ENCODE results near the gene GNG5.
"Not testable (repeated sequence)": the region's sequence is repeated elsewhere in the genome, so short reads cannot be mapped to it uniquely, and the experiment has no call there.

The GNG5 gene

GRCh38 chr1:84506002-84506728 is at the start of gene GNG5, which contains the start of gene SPATA1:
GNG5 (minus strand) TSS chr1:84506581; CDS start chr1:84506091, 490 bp downstream.
SPATA1 (plus strand) TSS chr1:84506386; CDS start chr1:84516360, 9,974 bp downstream.
- DNase-seq, result peak; percentile 98

- DNase-seq, result no peak
Observed at GRCh38 chr1:84550826-84551225, 44.4 kb upstream of the GNG5 start.

- no peak for DNase-seq
Observed at GRCh38 chr1:84541679-84542078, 35.3 kb upstream of the GNG5 start.

GRCh38 chr1:84540759-84541158 is 34.4 kb upstream of the GNG5 start:
- no peak for DNase-seq

- DNase-seq, result no peak
Observed at GRCh38 chr1:84539972-84540371, 33.6 kb upstream of the GNG5 start.

GRCh38 chr1:84538599-84538998 is 32.2 kb upstream of the GNG5 start:
- DNase-seq, result peak; percentile 14

- no peak for DNase-seq
Observed at GRCh38 chr1:84525779-84526178, 19.4 kb upstream of the GNG5 start.

GRCh38 chr1:84524590-84524989 is 18.2 kb upstream of the GNG5 start:
- no peak for DNase-seq

GRCh38 chr1:84510668-84511067 is 4.3 kb upstream of the GNG5 start:
- no peak for DNase-seq

GRCh38 chr1:84510165-84510564 is 3.8 kb upstream of the GNG5 start:
- DNase-seq, result no peak

GRCh38 chr1:84509029-84509428 is 2.6 kb upstream of the GNG5 start:
- DNase-seq, result no peak

GRCh38 chr1:84508510-84508909 is 2.1 kb upstream of the GNG5 start:
- no peak for DNase-seq

- not testable (repeated sequence) for DNase-seq
Observed at GRCh38 chr1:84507887-84508286, 1.5 kb upstream of the GNG5 start.

- no peak for DNase-seq
Observed at GRCh38 chr1:84506729-84507453, 510 bp upstream of the GNG5 start.

GRCh38 chr1:84505493-84506001 is 834 bp downstream of the GNG5 start:
- no peak for DNase-seq

- peak; percentile 43 for DNase-seq
Observed at GRCh38 chr1:84504580-84505492, 1.5 kb downstream of the GNG5 start.

- no peak for DNase-seq
Observed at GRCh38 chr1:84502927-84503326, 3.5 kb downstream of the GNG5 start.

GRCh38 chr1:84497631-84498275 is 8.6 kb downstream of the GNG5 start:
- no peak for DNase-seq

- no peak for DNase-seq
Observed at GRCh38 chr1:84496498-84496897, 9.9 kb downstream of the GNG5 start.

- no peak for DNase-seq
Observed at GRCh38 chr1:84493747-84494146, 12.6 kb downstream of the GNG5 start.

GRCh38 chr1:84492726-84493125 is 13.7 kb downstream of the GNG5 start:
- no peak for DNase-seq

GRCh38 chr1:84489766-84490165 is 16.6 kb downstream of the GNG5 start:
- DNase-seq, result no peak

GRCh38 chr1:84488107-84488506 is 18.3 kb downstream of the GNG5 start:
- no peak for DNase-seq
